ENCODE measurements around the gene DMC1. TPM values are rescaled to one million over a fixed set of nuclear protein-coding genes. Genes with fewer than 3 reads are reported as not detected.

The DMC1 gene, protein sequence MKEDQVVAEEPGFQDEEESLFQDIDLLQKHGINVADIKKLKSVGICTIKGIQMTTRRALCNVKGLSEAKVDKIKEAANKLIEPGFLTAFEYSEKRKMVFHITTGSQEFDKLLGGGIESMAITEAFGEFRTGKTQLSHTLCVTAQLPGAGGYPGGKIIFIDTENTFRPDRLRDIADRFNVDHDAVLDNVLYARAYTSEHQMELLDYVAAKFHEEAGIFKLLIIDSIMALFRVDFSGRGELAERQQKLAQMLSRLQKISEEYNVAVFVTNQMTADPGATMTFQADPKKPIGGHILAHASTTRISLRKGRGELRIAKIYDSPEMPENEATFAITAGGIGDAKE
- not detected in 2 replicates for polyA plus RNA-seq (2012; rRNA removed)
- 0.04 and 0.05 TPM in 2 replicates for polyA plus RNA-seq (2012; cell fraction: cytosol; rRNA removed)
- 0.05 TPM in 1 of 2 replicates, not detected in the other for polyA plus RNA-seq (2012; cell fraction: nucleus; rRNA removed)

DNA sequence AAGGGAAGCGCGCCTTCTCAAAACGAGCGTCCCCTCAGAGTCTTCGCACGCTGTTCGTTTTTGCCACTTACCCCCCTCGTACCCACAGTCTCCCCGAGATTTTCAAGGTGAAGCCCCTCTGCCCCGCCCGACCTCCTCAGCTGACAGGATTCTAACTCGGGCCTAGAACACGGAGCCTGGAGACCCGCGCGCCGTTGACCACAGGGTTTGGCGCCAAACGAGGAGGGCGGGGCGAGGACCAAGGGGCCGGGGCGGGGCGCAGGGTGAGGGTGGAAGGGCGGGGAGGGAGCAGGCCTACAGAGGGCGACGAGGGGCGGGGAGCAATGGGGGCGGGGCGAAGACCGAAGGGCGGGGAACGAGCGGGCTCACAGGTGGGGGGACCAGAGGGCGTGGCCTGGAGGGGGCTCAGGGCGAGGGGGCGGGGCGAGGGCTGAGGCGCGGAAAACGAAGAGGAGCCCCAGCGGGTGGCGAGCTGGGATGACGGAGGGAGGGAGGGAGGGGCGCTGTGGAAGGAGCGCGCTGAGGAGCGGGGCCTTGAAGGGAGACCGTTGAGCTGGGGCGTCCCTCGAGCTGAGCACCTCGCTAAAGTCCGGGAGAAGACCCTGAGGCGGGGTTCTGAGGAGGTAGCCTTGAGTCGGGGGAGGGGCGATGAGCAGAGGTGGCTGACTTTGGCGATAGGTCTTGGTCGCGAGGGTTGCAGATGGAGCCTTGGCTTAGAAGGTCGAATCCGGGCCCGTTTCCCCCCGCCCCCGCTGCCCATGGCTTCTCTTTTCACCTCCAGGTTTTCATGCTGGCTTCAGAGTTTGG, at the start of gene DMC1:
TSS of gene DMC1 (minus strand) at position 212 of the 807 bp plus-strand sequence. CDS start 1,927 bp downstream, outside the sequence.
- Histone ChIP-seq H3K4me2 (peak within 1 kb of the TSS; percentile 74), H3K9me3 (no peaks in the 10 kb centered on the region), H3K9me2 (no peaks in the 10 kb centered on the region), H2AFZ (ENCODE audit: low read depth) (peak within 1 kb of the TSS; percentile 84; the same call in 1 of the 2 replicates), H3F3A (replicated peaks; ENCODE audit: insufficient read depth) (no peaks in the 10 kb centered on the region), H3K4me1 (ENCODE audit: control insufficient read depth in 1 of 2, insufficient read depth in 2 of 2, low read depth in 1 of 2, low read length in 1 of 2) (peaks cover 0 to 2% of the 10 kb centered on the region in 2 experiments; a peak in 2 of 4 replicates), H3K27me3 (ENCODE audit: insufficient read depth) (no peaks in the 10 kb centered on the region), H3K27ac (ENCODE audit: low read depth in 2 of 2, low read length in 1 of 2) (no peak within 1 kb of the TSS), H4K20me1 (ENCODE audit: insufficient read depth) (no peaks in the 10 kb centered on the region), H3K4me3 (ENCODE audit: low read depth in 2 of 2, low read length in 1 of 2) (peak within 1 kb of the TSS; percentile 57 to 58), H3K9ac (peak within 1 kb of the TSS; percentile 48), H3K36me3 (replicated peaks in 1 of 2; ENCODE audit: control insufficient read depth in 1 of 2, insufficient read depth in 2 of 2, low read length in 1 of 2) (no peaks in the 10 kb centered on the region), H3K79me2 (ENCODE audit: insufficient read depth) (no peaks in the 10 kb centered on the region)
- TF ChIP-seq CHD2 (IDR thresholded peaks at IDR 0.05; ENCODE audit: low read length, partially characterized antibody), result no peak
- TF ChIP-seq EZH2phosphoT487 (IDR thresholded peaks at IDR 0.05; ENCODE audit: borderline replicate concordance, low read depth), result no peak
- TF ChIP-seq GABPA (IDR thresholded peaks at IDR 0.05; ENCODE audit: low read depth), result no peak
- no peak for TF ChIP-seq FOXM1 (IDR thresholded peaks at IDR 0.05; ENCODE audit: low read depth)
- TF ChIP-seq, protein P1, sequence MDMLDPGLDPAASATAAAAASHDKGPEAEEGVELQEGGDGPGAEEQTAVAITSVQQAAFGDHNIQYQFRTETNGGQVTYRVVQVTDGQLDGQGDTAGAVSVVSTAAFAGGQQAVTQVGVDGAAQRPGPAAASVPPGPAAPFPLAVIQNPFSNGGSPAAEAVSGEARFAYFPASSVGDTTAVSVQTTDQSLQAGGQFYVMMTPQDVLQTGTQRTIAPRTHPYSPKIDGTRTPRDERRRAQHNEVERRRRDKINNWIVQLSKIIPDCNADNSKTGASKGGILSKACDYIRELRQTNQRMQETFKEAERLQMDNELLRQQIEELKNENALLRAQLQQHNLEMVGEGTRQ (IDR thresholded peaks at IDR 0.05; ENCODE audit: borderline replicate concordance, low read depth, low read length), result no peak
- no peak for TF ChIP-seq SMC3 (IDR thresholded peaks at IDR 0.05; ENCODE audit: low read depth, low read length)
- TF ChIP-seq JUND (IDR thresholded peaks at IDR 0.05), result no peak
- no peak for TF ChIP-seq FOSL2 (IDR thresholded peaks at IDR 0.05; ENCODE audit: borderline replicate concordance, low read depth)
- no peak for TF ChIP-seq POLR2AphosphoS5 (IDR thresholded peaks at IDR 0.05; ENCODE audit: low read depth, low read length)
- no peak for TF ChIP-seq ELF1 (IDR thresholded peaks at IDR 0.05)
- no peak for TF ChIP-seq TEAD4 (IDR thresholded peaks at IDR 0.05; ENCODE audit: borderline replicate concordance, insufficient read depth)
- TF ChIP-seq, protein P2, sequence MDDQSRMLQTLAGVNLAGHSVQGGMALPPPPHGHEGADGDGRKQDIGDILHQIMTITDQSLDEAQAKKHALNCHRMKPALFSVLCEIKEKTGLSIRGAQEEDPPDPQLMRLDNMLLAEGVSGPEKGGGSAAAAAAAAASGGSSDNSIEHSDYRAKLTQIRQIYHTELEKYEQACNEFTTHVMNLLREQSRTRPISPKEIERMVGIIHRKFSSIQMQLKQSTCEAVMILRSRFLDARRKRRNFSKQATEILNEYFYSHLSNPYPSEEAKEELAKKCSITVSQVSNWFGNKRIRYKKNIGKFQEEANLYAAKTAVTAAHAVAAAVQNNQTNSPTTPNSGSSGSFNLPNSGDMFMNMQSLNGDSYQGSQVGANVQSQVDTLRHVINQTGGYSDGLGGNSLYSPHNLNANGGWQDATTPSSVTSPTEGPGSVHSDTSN (IDR thresholded peaks at IDR 0.05), result no peak
- no peak for TF ChIP-seq RFX5 (IDR thresholded peaks at IDR 0.05; ENCODE audit: low read length)
- TF ChIP-seq, protein P3, sequence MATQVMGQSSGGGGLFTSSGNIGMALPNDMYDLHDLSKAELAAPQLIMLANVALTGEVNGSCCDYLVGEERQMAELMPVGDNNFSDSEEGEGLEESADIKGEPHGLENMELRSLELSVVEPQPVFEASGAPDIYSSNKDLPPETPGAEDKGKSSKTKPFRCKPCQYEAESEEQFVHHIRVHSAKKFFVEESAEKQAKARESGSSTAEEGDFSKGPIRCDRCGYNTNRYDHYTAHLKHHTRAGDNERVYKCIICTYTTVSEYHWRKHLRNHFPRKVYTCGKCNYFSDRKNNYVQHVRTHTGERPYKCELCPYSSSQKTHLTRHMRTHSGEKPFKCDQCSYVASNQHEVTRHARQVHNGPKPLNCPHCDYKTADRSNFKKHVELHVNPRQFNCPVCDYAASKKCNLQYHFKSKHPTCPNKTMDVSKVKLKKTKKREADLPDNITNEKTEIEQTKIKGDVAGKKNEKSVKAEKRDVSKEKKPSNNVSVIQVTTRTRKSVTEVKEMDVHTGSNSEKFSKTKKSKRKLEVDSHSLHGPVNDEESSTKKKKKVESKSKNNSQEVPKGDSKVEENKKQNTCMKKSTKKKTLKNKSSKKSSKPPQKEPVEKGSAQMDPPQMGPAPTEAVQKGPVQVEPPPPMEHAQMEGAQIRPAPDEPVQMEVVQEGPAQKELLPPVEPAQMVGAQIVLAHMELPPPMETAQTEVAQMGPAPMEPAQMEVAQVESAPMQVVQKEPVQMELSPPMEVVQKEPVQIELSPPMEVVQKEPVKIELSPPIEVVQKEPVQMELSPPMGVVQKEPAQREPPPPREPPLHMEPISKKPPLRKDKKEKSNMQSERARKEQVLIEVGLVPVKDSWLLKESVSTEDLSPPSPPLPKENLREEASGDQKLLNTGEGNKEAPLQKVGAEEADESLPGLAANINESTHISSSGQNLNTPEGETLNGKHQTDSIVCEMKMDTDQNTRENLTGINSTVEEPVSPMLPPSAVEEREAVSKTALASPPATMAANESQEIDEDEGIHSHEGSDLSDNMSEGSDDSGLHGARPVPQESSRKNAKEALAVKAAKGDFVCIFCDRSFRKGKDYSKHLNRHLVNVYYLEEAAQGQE (IDR thresholded peaks at IDR 0.05; ENCODE audit: low read depth, low read length), result no peak
- TF ChIP-seq, protein P4, sequence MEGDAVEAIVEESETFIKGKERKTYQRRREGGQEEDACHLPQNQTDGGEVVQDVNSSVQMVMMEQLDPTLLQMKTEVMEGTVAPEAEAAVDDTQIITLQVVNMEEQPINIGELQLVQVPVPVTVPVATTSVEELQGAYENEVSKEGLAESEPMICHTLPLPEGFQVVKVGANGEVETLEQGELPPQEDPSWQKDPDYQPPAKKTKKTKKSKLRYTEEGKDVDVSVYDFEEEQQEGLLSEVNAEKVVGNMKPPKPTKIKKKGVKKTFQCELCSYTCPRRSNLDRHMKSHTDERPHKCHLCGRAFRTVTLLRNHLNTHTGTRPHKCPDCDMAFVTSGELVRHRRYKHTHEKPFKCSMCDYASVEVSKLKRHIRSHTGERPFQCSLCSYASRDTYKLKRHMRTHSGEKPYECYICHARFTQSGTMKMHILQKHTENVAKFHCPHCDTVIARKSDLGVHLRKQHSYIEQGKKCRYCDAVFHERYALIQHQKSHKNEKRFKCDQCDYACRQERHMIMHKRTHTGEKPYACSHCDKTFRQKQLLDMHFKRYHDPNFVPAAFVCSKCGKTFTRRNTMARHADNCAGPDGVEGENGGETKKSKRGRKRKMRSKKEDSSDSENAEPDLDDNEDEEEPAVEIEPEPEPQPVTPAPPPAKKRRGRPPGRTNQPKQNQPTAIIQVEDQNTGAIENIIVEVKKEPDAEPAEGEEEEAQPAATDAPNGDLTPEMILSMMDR (IDR thresholded peaks at IDR 0.05), result no peak
- TF ChIP-seq MXI1 (IDR thresholded peaks at IDR 0.05; ENCODE audit: low read depth, low read length), result no peak
- TF ChIP-seq, protein P5, sequence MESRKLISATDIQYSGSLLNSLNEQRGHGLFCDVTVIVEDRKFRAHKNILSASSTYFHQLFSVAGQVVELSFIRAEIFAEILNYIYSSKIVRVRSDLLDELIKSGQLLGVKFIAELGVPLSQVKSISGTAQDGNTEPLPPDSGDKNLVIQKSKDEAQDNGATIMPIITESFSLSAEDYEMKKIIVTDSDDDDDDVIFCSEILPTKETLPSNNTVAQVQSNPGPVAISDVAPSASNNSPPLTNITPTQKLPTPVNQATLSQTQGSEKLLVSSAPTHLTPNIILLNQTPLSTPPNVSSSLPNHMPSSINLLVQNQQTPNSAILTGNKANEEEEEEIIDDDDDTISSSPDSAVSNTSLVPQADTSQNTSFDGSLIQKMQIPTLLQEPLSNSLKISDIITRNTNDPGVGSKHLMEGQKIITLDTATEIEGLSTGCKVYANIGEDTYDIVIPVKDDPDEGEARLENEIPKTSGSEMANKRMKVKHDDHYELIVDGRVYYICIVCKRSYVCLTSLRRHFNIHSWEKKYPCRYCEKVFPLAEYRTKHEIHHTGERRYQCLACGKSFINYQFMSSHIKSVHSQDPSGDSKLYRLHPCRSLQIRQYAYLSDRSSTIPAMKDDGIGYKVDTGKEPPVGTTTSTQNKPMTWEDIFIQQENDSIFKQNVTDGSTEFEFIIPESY (IDR thresholded peaks at IDR 0.05; ENCODE audit: borderline replicate concordance, low read depth), result no peak
- no peak for TF ChIP-seq TCF12 (IDR thresholded peaks at IDR 0.05)
- no peak for TF ChIP-seq EP300 (IDR thresholded peaks at IDR 0.05; ENCODE audit: borderline replicate concordance in 1 of 2, low read depth in 1 of 2, low read length in 1 of 2)
- no peak for TF ChIP-seq RAD21 (IDR thresholded peaks at IDR 0.05; ENCODE audit: low read length)
- ChIA-PET CTCF (interaction anchor here (1.4 to 3.8 kb wide), 2 partner anchors 156 to 517 kb away, joined by 4 to 27 read pairs; no protein-coding TSS in a partner anchor), POLR2A (no interaction called here)
- DNase-seq, result peak; percentile 95
- 27% methylated on average over 24 of the region's 64 CpGs for WGBS (ENCODE audit: low lambda C conversion rate)
